HepG2 (cell line): ENCODE measurements around the gene STAP1. TPM values are rescaled to one million over a fixed set of nuclear protein-coding genes. Genes with fewer than 3 reads are reported as not detected.

Source experiments
- BCL6 ChIP-seq: IDR thresholded peaks from 2 replicates; pipeline ENCODE4 v1.6.1; 2016; ENCODE audit warnings: missing genetic modification reagents, missing compliant biosample characterization
- DNMT3B ChIP-seq: conservative IDR thresholded peaks from 2 replicates; pipeline ENCODE4 v1.6.1; 2016; ENCODE audit warnings: missing biosample characterization, control low read depth
- FOXP1 ChIP-seq, 2 experiments: fragments of 450-650 bp in 1 of 2; IDR thresholded peaks; 2 replicates each; pipeline ENCODE4 v1.6.1; 2017 to 2018; ENCODE audit warnings: antibody characterized with exemption in 1 of 2
- JUNB ChIP-seq: sonication (generic); formaldehyde crosslinking; IDR thresholded peaks from 2 replicates; pipeline ENCODE4 v1.8.0; 2022; ENCODE audit warnings: missing genetic modification reagents, mild to moderate bottlenecking, borderline replicate concordance
- MLXIP ChIP-seq: sonication (generic); formaldehyde crosslinking; IDR thresholded peaks from 2 replicates; pipeline ENCODE4 v1.9.0; 2021; ENCODE audit warnings: missing genetic modification reagents, borderline replicate concordance
- NFIB ChIP-seq: sonication (generic); formaldehyde crosslinking; IDR thresholded peaks from 2 replicates; pipeline ENCODE4 v1.9.0; 2021; ENCODE audit warnings: missing genetic modification reagents, mild to moderate bottlenecking, borderline replicate concordance
- PRDM10 ChIP-seq: sonication (generic); formaldehyde crosslinking; IDR thresholded peaks from 2 replicates; pipeline ENCODE4 v1.4.0; 2020; ENCODE audit warnings: low read depth, missing genetic modification reagents
- SKIL ChIP-seq: sonication (generic); formaldehyde crosslinking; IDR thresholded peaks from 2 replicates; pipeline ENCODE4 v1.8.0; 2022; ENCODE audit warnings: missing genetic modification reagents, mild to moderate bottlenecking, moderate library complexity, borderline replicate concordance
- SNAPC2 ChIP-seq: sonication (generic); formaldehyde crosslinking; IDR thresholded peaks from 2 replicates; pipeline ENCODE4 v1.8.1; 2022; ENCODE audit warnings: mild to moderate bottlenecking, missing genetic modification reagents
- ZBTB25 ChIP-seq: IDR thresholded peaks from 2 replicates; pipeline ENCODE4 v1.6.1; 2018; ENCODE audit warnings: missing genetic modification reagents
- ZBTB42 ChIP-seq: sonication (generic); formaldehyde crosslinking; IDR thresholded peaks from 2 replicates; pipeline ENCODE4 v1.5.0; 2020; ENCODE audit warnings: mild to moderate bottlenecking, missing genetic modification reagents
- ZNF432 ChIP-seq: sonication (generic); formaldehyde crosslinking; IDR thresholded peaks from 2 replicates; pipeline ENCODE4 v1.5.0; 2020; ENCODE audit warnings: missing genetic modification reagents, mild to moderate bottlenecking, borderline replicate concordance
- ZNF790 ChIP-seq: sonication (generic); formaldehyde crosslinking; IDR thresholded peaks from 2 replicates; pipeline ENCODE4 v1.8.0; 2022; ENCODE audit warnings: missing genetic modification reagents, mild to moderate bottlenecking, borderline replicate concordance
- ZSCAN12 ChIP-seq: sonication (generic); formaldehyde crosslinking; IDR thresholded peaks from 2 replicates; pipeline ENCODE4 v1.9.0; 2021; ENCODE audit warnings: mild to moderate bottlenecking, missing genetic modification reagents
- polyA plus RNA-seq, 8 experiments: library from polyadenylated mRNA; depleted of rRNA in 3 of 8; stranded (reverse) in 7 of 8; unstranded in 1 of 8; fragments of >200 nt; fragmentation: Illumina TruSeq in 4 of 8; extraction: Trizol in 4 of 8; gene quantifications; 2 replicates each; pipeline versions ENCODE4 v1.2.1 to v1.2.3, GENCODE V29; 2011 to 2016; ENCODE audit warnings: low read depth in 4 of 8, missing spikeins in 1 of 8, mixed read lengths in 1 of 8; ENCODE audit not compliant: insufficient read depth in 1 of 8
- total RNA-seq, 5 experiments: library from RNA; depleted of rRNA; stranded (reverse); fragments of >200 nt; fragmentation: Illumina TruSeq; extraction: Trizol; gene quantifications; 2 replicates each; pipeline ENCODE4 v1.2.3, GENCODE V29; 2016; ENCODE audit warnings: low read depth in 1 of 5
- TF ChIP-seq, protein P1 (sequence below), 2 experiments: sonication (generic) in 1 of 2; formaldehyde crosslinking in 1 of 2; IDR thresholded peaks; 2 replicates each; pipeline versions ENCODE4 v1.4.0 to v1.6.1; 2018 to 2020; ENCODE audit warnings: missing genetic modification reagents in 2 of 2, borderline replicate concordance in 1 of 2, low read depth in 1 of 2, mild to moderate bottlenecking in 1 of 2, missing biosample characterization in 1 of 2

STAP1 gene
- total and polyA plus RNA-seq, 2 of the 13 experiments (the other 11 are each of a cell fraction or from before 2014, with no cell fraction given) = not detected

DNA sequence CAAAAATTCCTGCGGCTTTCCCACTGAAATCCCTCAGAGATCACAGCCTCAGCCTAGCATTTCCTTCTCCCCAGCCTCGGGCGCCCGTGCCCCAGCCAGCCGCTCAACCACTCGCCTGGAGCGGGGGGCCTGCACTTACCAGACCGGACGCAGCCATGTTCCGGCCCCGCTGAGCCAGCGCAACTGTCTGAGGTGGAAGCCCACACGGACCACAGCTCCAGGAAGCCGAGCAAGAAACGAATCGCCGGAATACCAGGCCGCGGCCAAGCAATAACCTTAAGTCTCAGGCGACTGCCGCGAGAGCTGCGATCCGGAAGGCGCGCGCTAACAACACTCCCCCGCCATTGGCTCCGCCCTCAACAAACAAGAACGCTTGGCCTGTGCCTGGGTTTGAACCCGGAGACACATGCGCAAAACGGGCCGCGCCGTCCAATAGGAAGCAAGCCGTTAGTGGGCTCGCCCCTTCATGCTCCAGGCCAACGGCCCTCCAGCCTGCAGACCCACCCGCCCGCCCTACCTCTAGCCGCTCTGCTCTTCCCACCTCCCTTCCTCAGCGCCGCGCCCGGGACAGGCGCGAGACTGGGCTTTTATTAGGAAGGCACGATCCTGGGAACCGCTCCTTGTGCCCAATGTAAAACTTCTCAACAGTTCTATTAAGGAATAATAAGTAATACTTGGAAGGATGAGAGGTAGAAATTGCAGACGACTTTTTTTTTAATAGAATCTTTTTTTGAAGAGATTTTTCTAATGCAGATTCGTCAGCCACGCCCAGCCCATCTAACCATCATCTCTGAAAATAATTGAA is 13.1 kb upstream of the STAP1 start, which contains the start of gene CENPC (continued):
- TF ChIP-seq FOXP1 (IDR thresholded peaks at IDR 0.05) (no peak), FOXP1 (CRISPR knock-in tag; IDR thresholded peaks at IDR 0.05) (no peak), NFIB (CRISPR knock-in tag) (no peak), ZBTB25 (CRISPR knock-in tag) (no peak), JUNB (0 out of 2 replicates have a peak, but pooled peaks have one; percentile 20), DNMT3B (no peak), MLXIP (CRISPR knock-in tag) (no peak), SKIL (CRISPR knock-in tag) (no peak), ZNF790 (peak; percentile 57; the same call in 1 of the 2 replicates), SNAPC2 (CRISPR knock-in tag) (no peak; the same call in 1 of the 2 replicates), ZSCAN12 (0 out of 2 replicates have a peak, but pooled peaks have one; percentile 57), PRDM10 (CRISPR knock-in tag) (peak; percentile 58; the same call in 1 of the 2 replicates), BCL6 (CRISPR knock-in tag) (0 out of 2 replicates have a peak, but pooled peaks have one; percentile 17), ZBTB42 (CRISPR knock-in tag) (no peak), ZNF432 (no peak)
- TF ChIP-seq, protein P1, sequence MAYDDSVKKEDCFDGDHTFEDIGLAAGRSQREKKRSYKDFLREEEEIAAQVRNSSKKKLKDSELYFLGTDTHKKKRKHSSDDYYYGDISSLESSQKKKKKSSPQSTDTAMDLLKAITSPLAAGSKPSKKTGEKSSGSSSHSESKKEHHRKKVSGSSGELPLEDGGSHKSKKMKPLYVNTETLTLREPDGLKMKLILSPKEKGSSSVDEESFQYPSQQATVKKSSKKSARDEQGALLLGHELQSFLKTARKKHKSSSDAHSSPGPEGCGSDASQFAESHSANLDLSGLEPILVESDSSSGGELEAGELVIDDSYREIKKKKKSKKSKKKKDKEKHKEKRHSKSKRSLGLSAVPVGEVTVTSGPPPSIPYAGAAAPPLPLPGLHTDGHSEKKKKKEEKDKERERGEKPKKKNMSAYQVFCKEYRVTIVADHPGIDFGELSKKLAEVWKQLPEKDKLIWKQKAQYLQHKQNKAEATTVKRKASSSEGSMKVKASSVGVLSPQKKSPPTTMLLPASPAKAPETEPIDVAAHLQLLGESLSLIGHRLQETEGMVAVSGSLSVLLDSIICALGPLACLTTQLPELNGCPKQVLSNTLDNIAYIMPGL (CRISPR knock-in tag; IDR thresholded peaks at IDR 0.05; ENCODE audit: borderline replicate concordance in 1 of 2, low read depth in 1 of 2) = peak; percentile 43 to 68; a peak in 2 of 4 replicates
